ENCODE measurements around the gene NKG7.

The NKG7 gene

DNA sequence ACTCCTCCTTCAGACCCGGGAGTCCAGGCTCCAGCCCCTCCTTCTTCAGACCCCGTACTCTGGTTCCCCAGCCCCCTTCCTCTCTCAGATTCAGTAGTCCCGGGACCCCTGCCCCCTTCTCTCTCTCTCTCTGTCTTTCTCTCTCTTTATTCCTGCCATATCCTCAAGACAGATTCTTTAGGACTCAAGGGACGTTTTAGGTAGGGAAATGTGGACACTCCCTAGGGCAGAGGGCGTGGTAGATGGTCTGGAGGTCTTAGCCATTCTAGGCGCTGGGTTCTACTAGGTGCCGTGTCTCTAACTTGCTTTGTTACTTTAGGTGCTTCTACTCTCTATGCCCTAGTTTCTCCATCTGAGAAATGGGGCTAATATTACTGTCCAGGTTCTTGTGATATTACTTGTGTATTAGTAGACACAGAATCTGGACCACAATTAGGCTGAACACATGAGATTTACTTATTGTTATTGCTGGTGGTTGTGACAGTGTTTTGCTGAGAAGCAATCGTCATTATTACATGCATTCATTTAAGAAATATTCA lies 18.7 kb upstream of the NKG7 start:
- in situ Hi-C loops (cut with HindIII; ENCODE audit: low pct_ligation_motif_present, low sequenced_read_pairs) = no loop called here
- Histone ChIP-seq H3K36me3 (replicated peaks) (no peaks in the 10 kb centered on the region), H3K27me3 (replicated peaks) (no peaks in the 10 kb centered on the region), H3K27ac (no peak overlapping the region), H3K4me3 (ENCODE audit: low read depth, low read length) (no peak overlapping the region)
- DNase-seq = no peak
- TF ChIP-seq, protein P1, sequence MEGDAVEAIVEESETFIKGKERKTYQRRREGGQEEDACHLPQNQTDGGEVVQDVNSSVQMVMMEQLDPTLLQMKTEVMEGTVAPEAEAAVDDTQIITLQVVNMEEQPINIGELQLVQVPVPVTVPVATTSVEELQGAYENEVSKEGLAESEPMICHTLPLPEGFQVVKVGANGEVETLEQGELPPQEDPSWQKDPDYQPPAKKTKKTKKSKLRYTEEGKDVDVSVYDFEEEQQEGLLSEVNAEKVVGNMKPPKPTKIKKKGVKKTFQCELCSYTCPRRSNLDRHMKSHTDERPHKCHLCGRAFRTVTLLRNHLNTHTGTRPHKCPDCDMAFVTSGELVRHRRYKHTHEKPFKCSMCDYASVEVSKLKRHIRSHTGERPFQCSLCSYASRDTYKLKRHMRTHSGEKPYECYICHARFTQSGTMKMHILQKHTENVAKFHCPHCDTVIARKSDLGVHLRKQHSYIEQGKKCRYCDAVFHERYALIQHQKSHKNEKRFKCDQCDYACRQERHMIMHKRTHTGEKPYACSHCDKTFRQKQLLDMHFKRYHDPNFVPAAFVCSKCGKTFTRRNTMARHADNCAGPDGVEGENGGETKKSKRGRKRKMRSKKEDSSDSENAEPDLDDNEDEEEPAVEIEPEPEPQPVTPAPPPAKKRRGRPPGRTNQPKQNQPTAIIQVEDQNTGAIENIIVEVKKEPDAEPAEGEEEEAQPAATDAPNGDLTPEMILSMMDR (IDR thresholded peaks at IDR 0.05; ENCODE audit: low read depth, low read length, missing control alignments) = no peak

- DNase-seq = no peak
- no peak overlapping the region for H3K27ac ChIP-seq
- in situ Hi-C loops (cut with HindIII; ENCODE audit: low pct_ligation_motif_present, low sequenced_read_pairs) = no loop called here
- TF ChIP-seq, protein P1 (IDR thresholded peaks at IDR 0.05; ENCODE audit: low read depth, low read length, missing control alignments) = no peak
- H3K4me3 ChIP-seq (ENCODE audit: low read depth, low read length) = no peak overlapping the region
- H3K36me3 ChIP-seq (replicated peaks) = no peaks in the 10 kb centered on the region
- no peaks in the 10 kb centered on the region for H3K27me3 ChIP-seq (replicated peaks)
Measured at GRCh38 chr19:51389143-51389542, 16.7 kb upstream of the NKG7 start.

GRCh38 chr19:51387924-51388389 lies 15.5 kb upstream of the NKG7 start, which contains the start of gene LIM2:
Gene LIM2, minus strand, starts transcription at chr19:51387974. Its CDS starts 531 bp downstream, at chr19:51387443.
- TF ChIP-seq, protein P1 (IDR thresholded peaks at IDR 0.05; ENCODE audit: low read depth, low read length, missing control alignments) = no peak
- no peak within 1 kb of the TSS for H3K4me3 ChIP-seq (ENCODE audit: low read depth, low read length)
- DNase-seq = no peak
- in situ Hi-C loops (cut with HindIII; ENCODE audit: low pct_ligation_motif_present, low sequenced_read_pairs) = no loop called here
- no peaks in the 10 kb centered on the region for H3K27me3 ChIP-seq (replicated peaks)
- H3K27ac ChIP-seq = no peak within 1 kb of the TSS
- H3K36me3 ChIP-seq (replicated peaks) = no peaks in the 10 kb centered on the region

GRCh38 chr19:51386882-51387520 lies 14.5 kb upstream of the NKG7 start:
- Histone ChIP-seq H3K27ac (no peak overlapping the region), H3K4me3 (ENCODE audit: low read depth, low read length) (no peak overlapping the region)
- no peak for DNase-seq

DNA sequence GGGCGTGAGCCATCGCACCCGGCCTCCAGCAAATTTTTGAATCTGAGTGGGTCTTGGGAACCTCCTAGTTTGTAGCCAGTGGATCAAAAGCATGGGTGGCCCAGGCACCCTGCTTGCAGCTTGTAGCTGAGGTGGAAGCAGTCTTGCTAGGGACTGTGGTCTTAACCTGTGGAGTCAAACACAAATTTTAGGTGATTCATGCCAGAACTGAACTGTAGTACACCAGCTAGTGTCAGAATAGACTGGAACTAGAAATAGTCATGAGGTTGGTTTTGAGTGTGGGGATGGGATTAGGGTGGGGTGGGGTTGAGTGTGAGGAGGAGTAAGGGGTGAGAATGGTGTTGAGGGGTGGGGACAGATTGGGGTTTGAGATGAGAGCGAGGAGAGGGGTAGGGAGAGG lies 9.6 kb upstream of the NKG7 start:
- in situ Hi-C loops (cut with HindIII; ENCODE audit: low pct_ligation_motif_present, low sequenced_read_pairs) = no loop called here
- DNase-seq = no peak
- Histone ChIP-seq H3K27me3 (replicated peaks) (no peaks in the 10 kb centered on the region), H3K27ac (no peak overlapping the region), H3K4me3 (ENCODE audit: low read depth, low read length) (no peak overlapping the region), H3K36me3 (replicated peaks) (no peaks in the 10 kb centered on the region)
- TF ChIP-seq, protein P1 (IDR thresholded peaks at IDR 0.05; ENCODE audit: low read depth, low read length, missing control alignments) = no peak

More at GRCh38 chr19:51386882-51387520, 14.5 kb upstream of the NKG7 start:
- Histone ChIP-seq H3K27me3 (replicated peaks) (no peaks in the 10 kb centered on the region), H3K36me3 (replicated peaks) (no peaks in the 10 kb centered on the region)
- TF ChIP-seq, protein P1 (IDR thresholded peaks at IDR 0.05; ENCODE audit: low read depth, low read length, missing control alignments) = no peak
- in situ Hi-C loops (cut with HindIII; ENCODE audit: low pct_ligation_motif_present, low sequenced_read_pairs) = no loop called here
